Measurements from ENCODE around the gene P3H3. TPM values are rescaled to one million over a fixed set of nuclear protein-coding genes. Genes with fewer than 3 reads are reported as not detected.
A peak's percentile ranks its signal among the peaks of the same experiment; 100 is the strongest.

The P3H3 gene
- total RNA-seq, 2 experiments from 2014 or later, result 0.26 TPM; not detected in 1

DNA sequence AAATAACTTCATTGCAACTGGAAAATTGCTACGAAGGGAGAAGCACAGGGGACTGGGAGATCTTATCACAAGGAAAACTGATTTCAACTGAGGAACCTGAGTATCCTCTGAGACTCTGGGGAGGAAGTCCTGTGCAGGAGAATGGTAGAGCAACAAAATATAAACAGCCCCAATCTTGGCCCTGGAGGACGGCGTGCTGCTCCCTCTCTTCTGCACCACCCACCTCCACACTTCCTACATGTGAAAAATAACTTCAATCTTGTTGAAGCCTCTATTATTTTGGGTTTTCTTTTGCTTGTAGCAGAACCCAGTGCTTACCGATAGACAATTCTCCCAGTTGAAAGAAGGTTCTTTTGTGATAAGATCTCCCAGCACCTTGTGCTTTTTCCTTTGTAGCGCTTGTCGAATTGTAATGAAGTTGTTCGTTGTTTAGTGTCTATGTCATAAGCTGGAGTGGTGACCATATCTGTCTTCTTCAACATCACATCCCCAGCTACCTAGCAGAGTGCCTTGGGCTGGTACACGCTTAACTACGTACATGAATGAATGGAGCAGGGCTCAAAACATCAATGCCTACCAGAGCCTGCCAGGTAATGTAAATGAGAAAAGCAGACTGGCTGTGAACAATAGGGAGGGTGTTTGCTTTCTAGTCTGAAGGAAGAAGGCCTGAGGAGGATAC, 41.7 kb upstream of the P3H3 start:
- Mint-ChIP-seq H3K9me3 (ENCODE audit: insufficient read depth) (no peaks in the 10 kb centered on the region), H3K27ac (no peak overlapping the region), H3K4me1 (ENCODE audit: low read depth) (peaks cover 23% of the 10 kb centered on the region), H3K36me3 (ENCODE audit: low read depth) (no peaks in the 10 kb centered on the region), H3K4me3 (no peak overlapping the region), H3K27me3 (ENCODE audit: low read depth) (peaks cover 9% of the 10 kb centered on the region)
- ChIA-PET CTCF (interaction anchor here (0.6 to 15.4 kb wide), 5 partner anchors 17 to 97 kb away, joined by 3 to 160 read pairs (median 4); partner anchors contain the start of genes LAG3, PTMS and ZNF384), POLR2A (interaction anchor here (0.9 kb wide), 1 partner anchor 63 kb away, joined by 4 read pairs; the partner anchor contains the start of gene COPS7A)
- ATAC-seq (peak; percentile 39), DNase-seq (no peak)

DNA sequence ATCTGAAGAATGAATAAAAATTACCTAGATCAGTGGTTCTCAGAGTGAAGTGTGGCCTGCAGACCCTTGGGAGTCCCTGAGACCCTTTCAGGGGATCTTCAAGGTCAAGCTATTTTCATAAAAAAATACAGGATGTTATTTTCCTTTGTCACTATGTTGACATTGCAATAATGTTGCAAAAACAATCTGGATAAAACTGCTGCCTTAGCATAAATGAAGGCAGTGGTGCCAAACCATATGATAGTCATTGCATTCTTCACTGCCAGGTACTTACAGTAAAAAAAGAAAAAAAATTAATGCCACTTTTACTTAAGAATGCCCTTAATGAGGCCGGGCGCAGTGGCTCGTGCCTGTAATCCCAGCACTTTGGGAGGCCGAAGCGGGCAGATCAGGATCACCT, 40.9 kb upstream of the P3H3 start:
- no peaks in the 10 kb centered on the region for H3K9me3 Mint-ChIP-seq (ENCODE audit: insufficient read depth)
- H3K27me3 Mint-ChIP-seq (ENCODE audit: low read depth), result peaks cover 11% of the 10 kb centered on the region
- no peak overlapping the region for H3K27ac Mint-ChIP-seq
- no peaks in the 10 kb centered on the region for H3K36me3 Mint-ChIP-seq (ENCODE audit: low read depth)
- CTCF ChIA-PET, result interaction anchor here (0.9 to 15.4 kb wide), 5 partner anchors 17 to 98 kb away, joined by 3 to 160 read pairs (median 4); partner anchors contain the start of genes LAG3, PTMS and ZNF384
- ATAC-seq (no peak), DNase-seq (no peak)
- no peak overlapping the region for H3K4me3 Mint-ChIP-seq
- POLR2A ChIA-PET, result interaction anchor here (0.9 kb wide), 1 partner anchor 64 kb away, joined by 4 read pairs; the partner anchor contains the start of gene COPS7A
- peaks cover 31% of the 10 kb centered on the region for H3K4me1 Mint-ChIP-seq (ENCODE audit: low read depth)

DNA sequence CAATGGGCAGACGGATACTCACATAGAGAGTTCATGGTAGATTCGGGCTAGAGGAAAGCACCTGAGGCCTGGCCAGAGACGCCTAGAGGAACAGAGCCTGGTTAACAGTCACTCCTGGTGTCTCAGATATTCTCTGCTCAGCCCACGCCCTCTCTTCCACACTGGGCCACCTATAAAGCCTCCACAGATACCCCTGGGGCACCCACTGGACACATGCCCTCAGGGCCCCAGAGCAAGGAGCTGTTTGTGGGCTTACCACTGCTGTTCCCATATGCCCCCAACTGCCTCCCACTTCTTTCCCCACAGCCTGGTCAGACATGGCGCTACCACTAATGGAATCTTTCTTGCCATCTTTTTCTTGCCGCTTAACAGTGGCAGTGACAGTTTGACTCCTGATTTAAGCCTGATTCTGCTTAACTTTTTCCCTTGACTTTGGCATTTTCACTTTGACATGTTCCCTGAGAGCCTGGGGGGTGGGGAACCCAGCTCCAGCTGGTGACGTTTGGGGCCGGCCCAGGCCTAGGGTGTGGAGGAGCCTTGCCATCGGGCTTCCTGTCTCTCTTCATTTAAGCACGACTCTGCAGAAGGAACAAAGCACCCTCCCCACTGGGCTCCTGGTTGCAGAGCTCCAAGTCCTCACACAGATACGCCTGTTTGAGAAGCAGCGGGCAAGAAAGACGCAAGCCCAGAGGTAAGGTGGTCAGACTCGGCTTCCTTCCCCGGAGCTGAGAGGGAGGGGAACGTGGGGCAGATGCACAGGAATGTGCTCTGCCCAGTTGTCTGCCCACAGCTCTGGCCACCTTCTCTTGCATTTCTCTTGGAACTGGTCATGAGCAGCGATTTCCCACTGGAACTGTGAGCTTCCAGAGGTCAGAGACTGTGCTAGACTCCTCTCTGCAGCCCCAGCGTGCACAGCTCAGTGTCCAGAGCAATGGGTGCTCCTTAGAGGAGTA, 39.0 kb upstream of the P3H3 start, which contains the start of gene CD4:
CD4 (plus strand) TSS at position 557 of the 953 bp plus-strand sequence. CDS start 10,611 bp downstream, outside the sequence.
- peaks cover 43% of the 10 kb centered on the region for H3K4me1 Mint-ChIP-seq (ENCODE audit: low read depth)

DNA sequence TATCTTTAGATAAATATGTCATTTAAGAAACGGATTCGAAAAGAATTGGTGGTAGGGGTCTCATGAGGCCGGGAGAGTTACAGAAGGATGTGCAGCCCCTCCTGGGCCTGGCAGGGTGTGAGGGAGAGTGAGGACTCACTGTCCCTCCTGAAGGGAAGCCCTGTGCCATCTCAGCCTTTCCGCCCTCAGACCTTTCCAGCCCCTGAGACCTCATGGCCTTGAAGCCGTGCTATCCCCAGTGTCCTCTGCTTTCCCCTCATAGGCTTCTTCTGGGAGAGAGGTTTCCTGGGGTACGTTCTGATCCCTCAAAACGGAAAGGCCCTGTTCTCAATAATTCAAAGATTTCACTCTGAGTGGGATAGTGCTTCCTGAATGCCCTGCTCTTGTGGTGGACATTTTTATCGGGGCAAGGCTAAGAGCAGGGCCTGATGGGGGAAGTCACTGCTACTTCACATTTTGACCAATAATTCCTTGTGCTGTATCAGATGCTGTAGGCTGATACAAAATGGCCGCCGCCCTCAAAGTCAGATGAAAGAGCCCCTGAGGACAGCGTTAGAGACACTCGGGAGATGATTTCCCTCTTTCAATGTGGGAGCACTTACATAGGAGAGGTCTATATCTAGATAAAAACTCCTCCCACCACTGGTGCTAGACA, 37.6 kb upstream of the P3H3 start:
- CTCF ChIA-PET, result interaction anchor here (1.6 to 4.1 kb wide), 6 partner anchors 12 to 46 kb away, joined by 3 to 19 read pairs (median 7); partner anchors contain the start of gene MLF2

More for the DNA sequence above, 39.0 kb upstream of the P3H3 start, which contains the start of gene CD4:
- no peaks in the 10 kb centered on the region for H3K9me3 Mint-ChIP-seq (ENCODE audit: insufficient read depth)
- no peaks in the 10 kb centered on the region for H3K36me3 Mint-ChIP-seq (ENCODE audit: low read depth)
- no peak within 1 kb of the TSS for H3K27ac Mint-ChIP-seq
- ChIA-PET POLR2A (interaction anchor here (1.4 kb wide), 1 partner anchor 23 kb away, joined by 6 read pairs; the partner anchor contains the start of gene PTMS), CTCF (interaction anchor here (0.7 to 15.4 kb wide), 10 partner anchors 9 to 47 kb away, joined by 3 to 160 read pairs (median 7); partner anchors contain the start of genes LAG3, MLF2 and PTMS)
- H3K27me3 Mint-ChIP-seq (ENCODE audit: low read depth), result peaks cover 11% of the 10 kb centered on the region
- ATAC-seq, result no peak
- H3K4me3 Mint-ChIP-seq, result no peak within 1 kb of the TSS
- DNase-seq, result no peak

DNA sequence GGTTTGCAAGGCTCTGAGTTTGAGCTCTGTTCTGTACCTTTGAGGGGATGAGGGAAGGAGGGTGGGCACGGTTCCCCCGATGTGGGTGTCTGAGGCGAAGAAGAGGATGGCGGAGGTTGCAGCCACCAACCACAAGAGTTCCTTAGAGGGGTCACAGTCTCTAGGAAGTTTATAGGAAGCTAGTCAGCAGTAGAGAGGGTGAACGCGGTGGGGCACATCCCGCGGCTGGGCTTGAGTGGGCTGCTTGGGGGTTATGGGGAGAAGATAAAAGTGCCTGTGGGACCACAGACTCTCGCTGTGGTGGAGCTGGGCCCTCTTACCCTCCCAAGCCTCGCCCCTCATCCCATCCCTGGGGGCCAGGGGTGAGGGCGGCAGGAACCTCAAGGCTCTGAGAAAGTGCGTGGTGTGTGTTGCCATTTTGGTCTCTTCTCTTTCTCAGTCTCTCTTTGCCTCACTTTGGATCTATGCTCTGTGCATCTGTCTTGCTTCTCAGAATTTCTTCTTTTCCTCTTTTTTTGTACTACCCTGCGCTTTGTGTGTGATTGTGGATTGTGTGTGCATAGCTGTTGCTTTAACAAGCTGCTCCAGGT, 36.2 kb upstream of the P3H3 start:
- peaks cover 34% of the 10 kb centered on the region for H3K4me1 Mint-ChIP-seq (ENCODE audit: low read depth)
- POLR2A ChIA-PET, result interaction anchor here (0.8 to 1.7 kb wide), 5 partner anchors 11 to 146 kb away, joined by 3 to 9 read pairs (median 3); partner anchors contain the start of genes LAG3, TPI1 and ZNF384
- H3K9me3 Mint-ChIP-seq (ENCODE audit: insufficient read depth), result no peaks in the 10 kb centered on the region
- DNase-seq (no peak), ATAC-seq (no peak)
- peak overlapping the region; percentile 34 for H3K27ac Mint-ChIP-seq
- H3K4me3 Mint-ChIP-seq, result no peak overlapping the region
- H3K27me3 Mint-ChIP-seq (ENCODE audit: low read depth), result peaks cover 25% of the 10 kb centered on the region
- CTCF ChIA-PET, result interaction anchor here (0.6 to 2.5 kb wide), 12 partner anchors 11 to 174 kb away, joined by 3 to 21 read pairs (median 4); partner anchors contain the start of genes MLF2, P3H3, PTMS and ZNF384
- no peaks in the 10 kb centered on the region for H3K36me3 Mint-ChIP-seq (ENCODE audit: low read depth)

More for the DNA sequence above, 37.6 kb upstream of the P3H3 start:
- ATAC-seq (no peak), DNase-seq (no peak)
- Mint-ChIP-seq H3K9me3 (ENCODE audit: insufficient read depth) (no peaks in the 10 kb centered on the region), H3K27ac (no peak overlapping the region), H3K4me1 (ENCODE audit: low read depth) (peaks cover 43% of the 10 kb centered on the region), H3K27me3 (ENCODE audit: low read depth) (peaks cover 16% of the 10 kb centered on the region), H3K4me3 (no peak overlapping the region), H3K36me3 (ENCODE audit: low read depth) (no peaks in the 10 kb centered on the region)
- POLR2A ChIA-PET, result interaction anchor here (1.4 kb wide), 1 partner anchor 24 kb away, joined by 6 read pairs; the partner anchor contains the start of gene PTMS

DNA sequence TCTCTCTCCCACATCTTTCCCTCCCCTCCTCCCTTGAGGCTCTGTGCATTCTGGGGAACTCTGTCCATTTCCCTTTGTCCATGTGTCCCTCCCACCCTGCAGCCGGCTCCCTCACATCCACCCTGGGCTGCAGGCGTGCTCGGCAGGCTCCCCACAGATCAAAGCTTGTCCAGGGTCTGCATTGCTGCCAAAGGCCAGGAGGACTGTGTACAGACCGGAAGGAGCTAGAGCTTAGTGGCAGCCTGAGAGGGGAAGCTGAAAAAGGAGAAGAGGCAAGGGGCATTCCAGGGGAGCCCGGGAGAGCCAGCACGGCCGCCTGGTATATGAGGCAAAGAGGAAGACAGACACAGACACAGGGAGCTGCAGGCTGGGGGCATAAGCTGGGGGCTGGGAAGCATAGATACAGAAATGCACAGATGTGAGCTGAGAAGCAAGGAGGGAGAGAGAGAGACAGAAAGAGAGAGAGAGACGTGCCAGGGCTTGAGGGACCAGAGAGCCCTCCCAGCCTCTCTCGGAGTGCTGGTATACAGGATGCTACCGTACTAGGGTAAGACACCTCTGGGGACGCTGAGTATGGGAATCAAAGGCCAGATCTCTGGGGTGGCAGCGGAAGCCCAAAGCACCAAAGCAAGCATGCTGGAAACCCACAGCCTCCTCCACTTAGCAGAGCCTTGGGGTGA, 35.5 kb upstream of the P3H3 start:
- ChIA-PET POLR2A (interaction anchor here (0.8 to 1.7 kb wide), 5 partner anchors 12 to 145 kb away, joined by 3 to 9 read pairs (median 3); partner anchors contain the start of genes LAG3 and ZNF384), CTCF (interaction anchor here (0.6 to 2.5 kb wide), 12 partner anchors 12 to 175 kb away, joined by 3 to 21 read pairs (median 4); partner anchors contain the start of genes MLF2, P3H3, PTMS and ZNF384)
- peak overlapping the region; percentile 35 for H3K4me3 Mint-ChIP-seq
- peak; percentile 69 for DNase-seq
- H3K27ac Mint-ChIP-seq, result peak overlapping the region; percentile 34
- peaks cover 30% of the 10 kb centered on the region for H3K4me1 Mint-ChIP-seq (ENCODE audit: low read depth)
- no peaks in the 10 kb centered on the region for H3K9me3 Mint-ChIP-seq (ENCODE audit: insufficient read depth)
- ATAC-seq, result peak; percentile 90
- H3K27me3 Mint-ChIP-seq (ENCODE audit: low read depth), result peaks cover 28% of the 10 kb centered on the region
- H3K36me3 Mint-ChIP-seq (ENCODE audit: low read depth), result no peaks in the 10 kb centered on the region

DNA sequence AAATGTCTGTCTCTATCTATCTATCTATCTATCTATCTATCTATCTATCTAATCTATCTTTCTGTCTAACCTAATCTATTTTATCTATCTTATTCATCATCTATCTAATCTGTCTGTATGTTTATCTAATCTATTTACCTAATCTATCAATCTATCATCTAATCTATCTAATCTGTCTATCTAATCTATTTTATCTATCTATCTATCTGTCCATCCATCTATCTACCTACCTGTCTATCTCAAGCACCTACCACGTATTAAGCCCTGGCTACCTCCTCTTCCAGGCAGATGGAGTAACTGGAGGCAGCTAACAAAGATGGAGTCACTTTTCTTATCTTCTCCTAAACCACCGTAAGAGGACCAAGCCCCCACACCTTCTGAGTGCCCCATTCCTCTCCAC, 33.1 kb upstream of the P3H3 start:
- peaks cover 20% of the 10 kb centered on the region for H3K4me1 Mint-ChIP-seq (ENCODE audit: low read depth)
- H3K27me3 Mint-ChIP-seq (ENCODE audit: low read depth), result peaks cover 28% of the 10 kb centered on the region
- H3K36me3 Mint-ChIP-seq (ENCODE audit: low read depth), result no peaks in the 10 kb centered on the region
- ATAC-seq (no peak), DNase-seq (no peak)
- H3K4me3 Mint-ChIP-seq, result no peak overlapping the region
- ChIA-PET CTCF (interaction anchor here (1.2 kb wide), 1 partner anchor 23 kb away, joined by 3 read pairs; the partner anchor contains the start of gene LAG3), POLR2A (no interaction called here)
- no peak overlapping the region for H3K27ac Mint-ChIP-seq
- H3K9me3 Mint-ChIP-seq (ENCODE audit: insufficient read depth), result no peaks in the 10 kb centered on the region

DNA sequence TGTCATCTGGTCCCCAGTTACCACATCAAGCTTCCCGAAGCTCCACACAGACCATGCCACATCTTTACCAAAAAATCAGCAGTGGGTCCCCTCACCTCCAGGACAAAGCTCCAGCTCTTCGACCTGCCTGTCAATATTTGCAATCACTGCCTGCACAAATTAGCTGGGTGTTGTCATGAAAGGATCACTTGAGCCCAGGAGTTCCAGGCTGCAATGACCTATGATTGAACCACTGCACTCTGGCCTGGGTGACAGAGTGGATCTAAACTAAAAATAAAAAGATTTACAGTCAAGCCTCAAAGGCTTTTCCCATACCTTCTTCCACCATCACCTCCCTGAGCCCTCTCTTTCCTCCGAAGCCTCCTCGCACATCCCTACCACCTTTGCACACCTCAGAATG, 31.6 kb upstream of the P3H3 start:
- ChIA-PET CTCF (interaction anchor here (0.7 to 1.2 kb wide), 4 partner anchors 16 to 42 kb away, joined by 3 to 4 read pairs (median 3); partner anchors contain the start of gene PTMS), POLR2A (no interaction called here)
- DNase-seq, result no peak
- no peak overlapping the region for H3K4me3 Mint-ChIP-seq
- no peak overlapping the region for H3K27ac Mint-ChIP-seq
- no peaks in the 10 kb centered on the region for H3K9me3 Mint-ChIP-seq (ENCODE audit: insufficient read depth)
- no peaks in the 10 kb centered on the region for H3K36me3 Mint-ChIP-seq (ENCODE audit: low read depth)
- no peak for ATAC-seq
- H3K4me1 Mint-ChIP-seq (ENCODE audit: low read depth), result peaks cover 20% of the 10 kb centered on the region
- H3K27me3 Mint-ChIP-seq (ENCODE audit: low read depth), result peaks cover 25% of the 10 kb centered on the region

DNA sequence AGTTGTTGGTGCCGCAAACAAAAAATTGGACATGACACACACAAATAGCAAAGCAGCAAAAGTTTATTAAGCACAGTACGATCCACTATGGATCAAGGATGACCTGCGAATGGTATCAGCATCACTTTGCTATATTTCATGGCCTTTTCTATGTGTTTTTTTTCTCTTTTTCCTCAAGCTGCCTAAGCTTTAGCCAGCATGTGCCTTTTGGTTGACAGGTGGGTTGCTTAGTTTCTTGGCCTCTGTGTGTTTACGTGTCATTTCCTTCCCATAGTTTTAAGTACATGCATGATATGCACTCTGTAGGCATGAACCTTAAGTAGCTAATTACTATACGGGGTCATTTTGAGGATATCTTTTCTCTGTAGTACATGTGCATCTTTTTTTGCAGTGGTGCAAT, 29.1 kb upstream of the P3H3 start:
- no peak overlapping the region for H3K27ac Mint-ChIP-seq
- CTCF ChIA-PET, result no interaction called here
- DNase-seq (no peak), ATAC-seq (no peak)
- H3K36me3 Mint-ChIP-seq (ENCODE audit: low read depth), result no peaks in the 10 kb centered on the region
- H3K4me3 Mint-ChIP-seq, result no peak overlapping the region
- H3K27me3 Mint-ChIP-seq (ENCODE audit: low read depth), result peaks cover 23% of the 10 kb centered on the region
- H3K4me1 Mint-ChIP-seq (ENCODE audit: low read depth), result no peaks in the 10 kb centered on the region
- H3K9me3 Mint-ChIP-seq (ENCODE audit: insufficient read depth), result no peaks in the 10 kb centered on the region
- POLR2A ChIA-PET, result no interaction called here

DNA sequence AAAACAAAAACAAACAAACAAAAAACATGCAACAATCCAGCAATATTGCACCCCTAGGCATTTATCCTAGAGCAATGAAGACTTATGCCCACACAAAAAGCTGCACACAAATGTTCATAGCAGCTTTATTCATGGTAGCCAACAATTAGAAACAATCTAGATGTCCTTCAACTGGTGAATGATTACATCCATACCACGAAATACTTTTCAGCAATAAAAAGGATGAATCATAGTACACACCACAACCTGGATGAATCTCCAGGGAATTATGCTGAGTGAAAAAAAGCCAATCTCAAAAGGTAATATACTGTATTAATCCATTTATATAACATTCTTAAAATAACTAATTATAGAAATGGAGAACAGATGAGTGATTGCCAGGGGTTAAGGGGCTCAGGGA, 21.0 kb upstream of the P3H3 start:
- H3K9me3 Mint-ChIP-seq (ENCODE audit: insufficient read depth), result no peaks in the 10 kb centered on the region
- H3K4me1 Mint-ChIP-seq (ENCODE audit: low read depth), result no peaks in the 10 kb centered on the region
- no peak overlapping the region for H3K27ac Mint-ChIP-seq
- ATAC-seq (no peak), DNase-seq (no peak)
- H3K27me3 Mint-ChIP-seq (ENCODE audit: low read depth), result peaks cover 13% of the 10 kb centered on the region
- no peaks in the 10 kb centered on the region for H3K36me3 Mint-ChIP-seq (ENCODE audit: low read depth)
- no peak overlapping the region for H3K4me3 Mint-ChIP-seq
- ChIA-PET POLR2A (no interaction called here), CTCF (interaction anchor here (1.1 kb wide), 2 partner anchors 15 to 53 kb away, joined by 3 to 4 read pairs; no protein-coding TSS in a partner anchor)
